ENCODE measurements around the gene TP73. TPM values are rescaled to one million over a fixed set of nuclear protein-coding genes. Genes with fewer than 3 reads are reported as not detected.

TP73 gene
- total RNA-seq, 1 experiment from 2014 or later = 19.2 TPM

DNA sequence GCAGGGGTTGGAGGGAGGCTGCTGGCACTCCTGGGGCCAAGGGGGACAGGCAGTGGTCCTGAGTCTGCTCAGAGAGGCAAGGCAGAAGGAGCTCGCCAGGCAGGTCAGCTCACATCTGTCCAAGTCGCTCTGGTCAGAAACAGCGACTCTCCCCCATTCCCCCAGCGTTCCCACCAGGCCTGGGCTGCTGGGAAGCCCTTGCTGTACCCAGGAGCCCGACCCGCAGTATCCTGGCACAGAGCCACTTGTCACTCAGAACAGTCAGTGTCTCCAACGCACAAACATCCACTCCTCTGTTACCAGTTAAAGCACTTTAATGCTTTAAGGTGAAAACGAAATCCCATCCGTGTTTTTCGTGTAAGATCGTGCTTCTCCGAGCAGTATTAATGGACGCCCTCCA lies 83.4 kb downstream of the TP73 start (continued):
- TF ChIP-seq, protein P1, sequence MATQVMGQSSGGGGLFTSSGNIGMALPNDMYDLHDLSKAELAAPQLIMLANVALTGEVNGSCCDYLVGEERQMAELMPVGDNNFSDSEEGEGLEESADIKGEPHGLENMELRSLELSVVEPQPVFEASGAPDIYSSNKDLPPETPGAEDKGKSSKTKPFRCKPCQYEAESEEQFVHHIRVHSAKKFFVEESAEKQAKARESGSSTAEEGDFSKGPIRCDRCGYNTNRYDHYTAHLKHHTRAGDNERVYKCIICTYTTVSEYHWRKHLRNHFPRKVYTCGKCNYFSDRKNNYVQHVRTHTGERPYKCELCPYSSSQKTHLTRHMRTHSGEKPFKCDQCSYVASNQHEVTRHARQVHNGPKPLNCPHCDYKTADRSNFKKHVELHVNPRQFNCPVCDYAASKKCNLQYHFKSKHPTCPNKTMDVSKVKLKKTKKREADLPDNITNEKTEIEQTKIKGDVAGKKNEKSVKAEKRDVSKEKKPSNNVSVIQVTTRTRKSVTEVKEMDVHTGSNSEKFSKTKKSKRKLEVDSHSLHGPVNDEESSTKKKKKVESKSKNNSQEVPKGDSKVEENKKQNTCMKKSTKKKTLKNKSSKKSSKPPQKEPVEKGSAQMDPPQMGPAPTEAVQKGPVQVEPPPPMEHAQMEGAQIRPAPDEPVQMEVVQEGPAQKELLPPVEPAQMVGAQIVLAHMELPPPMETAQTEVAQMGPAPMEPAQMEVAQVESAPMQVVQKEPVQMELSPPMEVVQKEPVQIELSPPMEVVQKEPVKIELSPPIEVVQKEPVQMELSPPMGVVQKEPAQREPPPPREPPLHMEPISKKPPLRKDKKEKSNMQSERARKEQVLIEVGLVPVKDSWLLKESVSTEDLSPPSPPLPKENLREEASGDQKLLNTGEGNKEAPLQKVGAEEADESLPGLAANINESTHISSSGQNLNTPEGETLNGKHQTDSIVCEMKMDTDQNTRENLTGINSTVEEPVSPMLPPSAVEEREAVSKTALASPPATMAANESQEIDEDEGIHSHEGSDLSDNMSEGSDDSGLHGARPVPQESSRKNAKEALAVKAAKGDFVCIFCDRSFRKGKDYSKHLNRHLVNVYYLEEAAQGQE (IDR thresholded peaks at IDR 0.05; ENCODE audit: low read depth) = no peak

DNA sequence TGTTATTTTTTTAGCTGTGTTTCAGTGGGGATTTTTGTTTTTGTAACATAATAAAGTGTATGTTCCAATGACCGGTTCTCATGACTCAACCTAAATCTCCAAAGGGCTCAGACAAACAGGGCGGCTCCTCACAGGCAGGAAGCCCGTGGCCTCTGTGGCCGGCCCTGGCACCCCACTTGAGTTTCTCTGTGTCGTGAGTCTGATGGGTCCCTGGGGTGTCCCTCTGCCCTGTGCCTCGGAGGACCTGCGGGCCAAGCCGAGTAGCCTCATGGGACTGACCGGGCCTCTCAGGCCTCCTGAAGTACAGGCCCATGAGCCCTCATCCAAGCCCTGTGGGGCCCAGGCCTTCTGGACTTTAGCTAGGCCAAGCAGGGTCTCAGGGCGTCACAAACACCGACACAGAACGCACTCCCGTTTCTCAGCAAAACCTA lies 83.8 kb downstream of the TP73 start:
- Histone ChIP-seq H3K9me3 (ENCODE audit: control insufficient read depth in 1 of 2, insufficient read depth in 1 of 2, low read depth in 1 of 2, low read length in 2 of 2) (no peaks in the 10 kb centered on the region), H3K9ac (ENCODE audit: low read length) (no peak overlapping the region), H3K4me2 (ENCODE audit: low read length) (no peak overlapping the region), H3K36me3 (ENCODE audit: control insufficient read depth in 1 of 2, insufficient read depth in 2 of 2, low read length in 2 of 2) (no peaks in the 10 kb centered on the region), H3K27ac (ENCODE audit: low read depth, low read length) (no peak overlapping the region), H2AFZ (ENCODE audit: low read depth, low read length, poor library complexity, severe bottlenecking) (no peak overlapping the region), H3K27me3 (ENCODE audit: insufficient read depth, low read length) (no peaks in the 10 kb centered on the region), H4K20me1 (ENCODE audit: insufficient read depth) (no peaks in the 10 kb centered on the region), H3K9me2 (ENCODE audit: insufficient read depth) (no peaks in the 10 kb centered on the region), H3K79me2 (ENCODE audit: insufficient read depth, low read length) (no peaks in the 10 kb centered on the region), H3K4me1 (ENCODE audit: control insufficient read depth in 1 of 2, insufficient read depth in 2 of 2, low read length in 2 of 2) (no peaks in the 10 kb centered on the region), H3K4me3 (replicated peaks in 1 of 2; ENCODE audit: low read depth in 1 of 2, low read length in 2 of 2) (no peak overlapping the region)
- ChIA-PET POLR2A (no interaction called here), CTCF (no interaction called here), RAD21 (ENCODE audit: low non-redundant PET in 1 of 2, low total read pairs in 2 of 2, uncharacterized antibody in 2 of 2, unreplicated experiment in 2 of 2) (no interaction called here)
- TF ChIP-seq CBX3 (IDR thresholded peaks at IDR 0.05; ENCODE audit: low read depth) (no peak), POLR2A (IDR thresholded peaks at IDR 0.05; ENCODE audit: borderline replicate concordance, extremely low read depth, insufficient read depth, insufficient read length) (no peak), YY1 (IDR thresholded peaks at IDR 0.05; ENCODE audit: extremely low read depth, insufficient replicate concordance, low read depth, low read length) (no peak), ELF1 (IDR thresholded peaks at IDR 0.05; ENCODE audit: borderline replicate concordance, low read depth) (no peak), CEBPB (IDR thresholded peaks at IDR 0.05; ENCODE audit: low read depth) (no peak), SIN3A (IDR thresholded peaks at IDR 0.05; ENCODE audit: low read depth) (no peak), SRF (IDR thresholded peaks at IDR 0.05; ENCODE audit: low read depth) (no peak), FOSL1 (IDR thresholded peaks at IDR 0.05; ENCODE audit: low read depth) (no peak), ZFX (IDR thresholded peaks at IDR 0.05) (no peak), RAD21 (IDR thresholded peaks at IDR 0.05; ENCODE audit: low read depth) (no peak), ZNF274 (IDR thresholded peaks at IDR 0.05; ENCODE audit: low read depth, low read length) (no peak), EZH2phosphoT487 (IDR thresholded peaks at IDR 0.05; ENCODE audit: borderline replicate concordance) (no peak), POLR2AphosphoS5 (IDR thresholded peaks at IDR 0.05; ENCODE audit: low read depth, low read length) (no peak), JUND (IDR thresholded peaks at IDR 0.05) (no peak), SP1 (IDR thresholded peaks at IDR 0.05; ENCODE audit: low read depth) (no peak)
- TF ChIP-seq, protein P2, sequence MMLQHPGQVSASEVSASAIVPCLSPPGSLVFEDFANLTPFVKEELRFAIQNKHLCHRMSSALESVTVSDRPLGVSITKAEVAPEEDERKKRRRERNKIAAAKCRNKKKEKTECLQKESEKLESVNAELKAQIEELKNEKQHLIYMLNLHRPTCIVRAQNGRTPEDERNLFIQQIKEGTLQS (IDR thresholded peaks at IDR 0.05) = no peak
- TF ChIP-seq, protein P3, sequence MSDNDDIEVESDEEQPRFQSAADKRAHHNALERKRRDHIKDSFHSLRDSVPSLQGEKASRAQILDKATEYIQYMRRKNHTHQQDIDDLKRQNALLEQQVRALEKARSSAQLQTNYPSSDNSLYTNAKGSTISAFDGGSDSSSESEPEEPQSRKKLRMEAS (IDR thresholded peaks at IDR 0.05) = no peak
- TF ChIP-seq, protein P4, sequence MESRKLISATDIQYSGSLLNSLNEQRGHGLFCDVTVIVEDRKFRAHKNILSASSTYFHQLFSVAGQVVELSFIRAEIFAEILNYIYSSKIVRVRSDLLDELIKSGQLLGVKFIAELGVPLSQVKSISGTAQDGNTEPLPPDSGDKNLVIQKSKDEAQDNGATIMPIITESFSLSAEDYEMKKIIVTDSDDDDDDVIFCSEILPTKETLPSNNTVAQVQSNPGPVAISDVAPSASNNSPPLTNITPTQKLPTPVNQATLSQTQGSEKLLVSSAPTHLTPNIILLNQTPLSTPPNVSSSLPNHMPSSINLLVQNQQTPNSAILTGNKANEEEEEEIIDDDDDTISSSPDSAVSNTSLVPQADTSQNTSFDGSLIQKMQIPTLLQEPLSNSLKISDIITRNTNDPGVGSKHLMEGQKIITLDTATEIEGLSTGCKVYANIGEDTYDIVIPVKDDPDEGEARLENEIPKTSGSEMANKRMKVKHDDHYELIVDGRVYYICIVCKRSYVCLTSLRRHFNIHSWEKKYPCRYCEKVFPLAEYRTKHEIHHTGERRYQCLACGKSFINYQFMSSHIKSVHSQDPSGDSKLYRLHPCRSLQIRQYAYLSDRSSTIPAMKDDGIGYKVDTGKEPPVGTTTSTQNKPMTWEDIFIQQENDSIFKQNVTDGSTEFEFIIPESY (IDR thresholded peaks at IDR 0.05; ENCODE audit: extremely low read depth, insufficient replicate concordance, low read length) = no peak
- BruUV-seq (replicated peaks) = no TSS peak
- intact Hi-C loops (cut with micrococcal nuclease) = no loop called here
- ATAC-seq = no peak
- DNase-seq (ENCODE audit: low read depth, low spot score) = no peak
